H1 (cell line): ENCODE data around the gene SCNM1. TPM values are rescaled to one million over a fixed set of nuclear protein-coding genes. Genes with fewer than 3 reads are reported as not detected.
A peak's percentile ranks its signal among the peaks of the same experiment; 100 is the strongest.

Source experiments
- CHD7 ChIP-seq: fragments of 300-600 bp; sonication (generic); IDR thresholded peaks from 2 replicates; pipeline ENCODE4 v1.7.1; 2012; ENCODE audit warnings: low read length, moderate library complexity, mild to moderate bottlenecking, inconsistent platforms; ENCODE audit not compliant: insufficient replicate concordance
- CREB1 ChIP-seq: IDR thresholded peaks from 2 replicates; pipeline ENCODE4 v1.6.1; 2012; ENCODE audit warnings: inconsistent platforms
- EP300 ChIP-seq, 2 experiments: IDR thresholded peaks; 1 replicate in 1 of 2; 2 replicates in 1 of 2; pipeline ENCODE4 v1.6.1; 2011 to 2012; ENCODE audit warnings: low read depth in 2 of 2, low read length in 2 of 2, mild to moderate bottlenecking in 2 of 2, borderline replicate concordance in 1 of 2, inconsistent platforms in 1 of 2, moderate library complexity in 1 of 2
- EZH2 ChIP-seq: fragments of 200-600 bp; sonication (generic); IDR thresholded peaks from 2 replicates; pipeline ENCODE4 v1.7.1; 2012; ENCODE audit warnings: low read depth, mild to moderate bottlenecking, moderate library complexity, low read length, inconsistent platforms; ENCODE audit not compliant: severe bottlenecking
- HDAC2 ChIP-seq, 2 experiments: fragments of 300-600 bp in 1 of 2; sonication (generic) in 1 of 2; IDR thresholded peaks; 2 replicates each; pipeline ENCODE4 v1.6.1; 2011 to 2012; ENCODE audit warnings: low read depth in 2 of 2, low read length in 2 of 2, mild to moderate bottlenecking in 2 of 2, moderate library complexity in 2 of 2, borderline replicate concordance in 1 of 2, inconsistent platforms in 1 of 2
- KDM4A ChIP-seq: IDR thresholded peaks from one replicate; pipeline ENCODE4 v1.7.1; 2012; ENCODE audit warnings: low read depth, mild to moderate bottlenecking, moderate library complexity, low read length, inconsistent platforms; ENCODE audit not compliant: severe bottlenecking
- RAD21 ChIP-seq, 2 experiments: IDR thresholded peaks in 1 of 2; conservative IDR thresholded peaks in 1 of 2; 2 replicates each; pipeline ENCODE4 v1.6.1; 2011; ENCODE audit warnings: low read depth in 2 of 2, low read length in 2 of 2, improper control_type of control experiment in 1 of 2, inconsistent platforms in 1 of 2, mild to moderate bottlenecking in 1 of 2, moderate library complexity in 1 of 2
- ZNF274 ChIP-seq: IDR thresholded peaks from 2 replicates; pipeline ENCODE4 v1.7.0; 2012; ENCODE audit warnings: low read length, borderline replicate concordance; ENCODE audit errors: extremely low read depth
- polyA plus RNA-seq, 7 experiments: library from polyadenylated mRNA; depleted of rRNA in 3 of 7; stranded (reverse) in 5 of 7; unstranded in 2 of 7; fragments of >200 nt in 5 of 7; fragments of 200-250 nt in 2 of 7; gene quantifications; 1 replicate in 5 of 7; 2 replicates in 1 of 7; 4 replicates in 1 of 7; pipeline versions ENCODE4 v1.2.1 to v1.2.3, GENCODE V29; 2011 to 2013; ENCODE audit warnings: missing spikeins in 2 of 7, mixed read lengths in 2 of 7
- total RNA-seq: library from RNA; stranded (reverse); fragmentation: NEBNext Ultra II Directional; extraction: Animal tissue kit (Norgen Biotek cat#: 25700); gene quantifications from 2 replicates; pipeline ENCODE4 v1.2.1, GENCODE V29; 2021

Gene SCNM1
- total and polyA plus RNA-seq, 2 of the 8 experiments (the other 6 are each of a cell fraction or from before 2014, with no cell fraction given) = 13.6 to 46.2 TPM

- TF ChIP-seq CHD7 (no peak), RAD21 (IDR thresholded peaks at IDR 0.05 in 1 of 2, conservative IDR thresholded peaks at IDR 0.05 in 1 of 2; ENCODE audit: low read depth in 2 of 2, low read length in 2 of 2) (no peak), KDM4A (peak; percentile 28), ZNF274 (no peak), EZH2 (no peak), HDAC2 (IDR thresholded peaks at IDR 0.05; ENCODE audit: borderline replicate concordance in 1 of 2, low read depth in 2 of 2, low read length in 2 of 2) (peak in 1 of 2 experiments; percentile 79; a peak in 2 of 4 replicates), CREB1 (no peak), EP300 (IDR thresholded peaks at IDR 0.05; ENCODE audit: borderline replicate concordance in 1 of 2, low read depth in 2 of 2, low read length in 2 of 2) (no peak)
These were observed 32.5 kb downstream of the SCNM1 start, which contains the start of gene PIP5K1A (continued) for GRCh38 chr1:151198254-151199127.
